IMR-90 (cell line): Measurements from ENCODE around the gene MYL10. TPM values are rescaled to one million over a fixed set of nuclear protein-coding genes. Genes with fewer than 3 reads are reported as not detected.

ENCODE experiments used
- ATAC-seq: fragments of 200-7000 bp; cut with Tn5 transposase; 2 replicates; pipeline ENCODE4 v1.9.1; 2020; ENCODE audit warnings: low read depth, mild to moderate bottlenecking, moderate library complexity
- BruUV-seq: library from RNA; stranded (reverse); fragments of 400-500 nt; replicated peaks from 2 replicates; lab custom pipeline; 2021; lab: Mats Ljungman, UMichigan
- CTCF ChIA-PET: fragments of 300-600 bp; formaldehyde crosslinking; extraction: SDS; loops from one replicate; lab custom pipeline; 2021; ENCODE audit warnings: antibody characterized with exemption; lab: Yijun Ruan, JAX
- POLR2A ChIA-PET: fragments of 300-600 bp; sonication (Branson Sonifier 250); formaldehyde crosslinking; loops from one replicate; lab custom pipeline; 2022; ENCODE audit warnings: antibody characterized with exemption; ENCODE audit not compliant: unreplicated experiment; lab: Charles Lee
- DNase-seq: peaks from one replicate; pipeline ENCODE4 v3.0.0; 2013
- H2AFZ ChIP-seq: replicated peaks from 2 replicates; pipeline ENCODE3; 2013; ENCODE audit warnings: low read length, mild to moderate bottlenecking; ENCODE audit not compliant: poor library complexity
- H2AK5ac ChIP-seq: 2 replicates; pipeline ENCODE4 v1.6.1; 2013; ENCODE audit warnings: low read depth, low read length, inconsistent platforms
- H2AK9ac ChIP-seq: replicated peaks from 2 replicates; pipeline ENCODE3; 2013; ENCODE audit warnings: mild to moderate bottlenecking, low read depth, low read length, moderate library complexity; ENCODE audit not compliant: poor library complexity
- H2BK120ac ChIP-seq: 2 replicates; pipeline ENCODE4 v1.6.1; 2013; ENCODE audit warnings: low read depth, low read length, inconsistent platforms
- H2BK15ac ChIP-seq: 3 replicates; pipeline ENCODE4 v1.6.1; 2013; ENCODE audit warnings: low read depth, low read length, inconsistent platforms
- H2BK20ac ChIP-seq: 2 replicates; pipeline ENCODE4 v1.6.1; 2013; ENCODE audit warnings: low read depth, mild to moderate bottlenecking, inconsistent platforms, low read length, moderate library complexity
- H2BK5ac ChIP-seq: 2 replicates; pipeline ENCODE4 v1.6.1; 2013; ENCODE audit warnings: mild to moderate bottlenecking, low read depth, low read length, inconsistent platforms; ENCODE audit not compliant: poor library complexity, severe bottlenecking
- H3K14ac ChIP-seq: replicated peaks from 2 replicates; pipeline ENCODE4 v1.6.1; 2013; ENCODE audit warnings: low read depth, low read length, inconsistent platforms
- H3K18ac ChIP-seq: 2 replicates; pipeline ENCODE4 v1.6.1; 2013; ENCODE audit warnings: low read depth, low read length, control low read depth
- H3K23ac ChIP-seq: 2 replicates; pipeline ENCODE4 v1.6.1; 2013; ENCODE audit warnings: low read depth, low read length, inconsistent platforms
- H3K27ac ChIP-seq: 2 replicates; pipeline ENCODE4 v1.5.1; 2013; ENCODE audit warnings: mild to moderate bottlenecking, control low read depth, low read length; ENCODE audit not compliant: insufficient read depth
- H3K27me3 ChIP-seq: 2 replicates; pipeline ENCODE4 v1.6.1; 2013; ENCODE audit warnings: low read length; ENCODE audit not compliant: control insufficient read depth, insufficient read depth
- H3K36me3 ChIP-seq: 2 replicates; pipeline ENCODE4 v1.6.1; 2013; ENCODE audit warnings: low read length, mixed read lengths; ENCODE audit not compliant: control insufficient read depth, insufficient read depth
- H3K4ac ChIP-seq: 2 replicates; pipeline ENCODE4 v1.6.1; 2013; ENCODE audit warnings: low read depth, low read length, inconsistent platforms
- H3K4me1 ChIP-seq: 2 replicates; pipeline ENCODE4 v1.6.1; 2013; ENCODE audit warnings: low read length, mixed read lengths; ENCODE audit not compliant: control insufficient read depth, insufficient read depth
- H3K4me2 ChIP-seq: 2 replicates; pipeline ENCODE4 v1.6.1; 2013; ENCODE audit warnings: low read depth, mild to moderate bottlenecking, control low read depth, low read length, moderate library complexity
- H3K4me3 ChIP-seq: 2 replicates; pipeline ENCODE4 v1.5.1; 2013; ENCODE audit warnings: low read depth, mild to moderate bottlenecking, control low read depth, low read length, moderate library complexity; ENCODE audit not compliant: insufficient read depth
- H3K56ac ChIP-seq: 2 replicates; pipeline ENCODE4 v1.6.1; 2013; ENCODE audit warnings: low read length, inconsistent platforms; ENCODE audit not compliant: insufficient read depth; ENCODE audit errors: extremely low read depth
- H3K79me1 ChIP-seq, 2 experiments: 2 replicates each; pipeline ENCODE4 v1.6.1; 2013; ENCODE audit warnings: low read length in 2 of 2, inconsistent platforms in 1 of 2, low read depth in 1 of 2
- H3K9ac ChIP-seq: 2 replicates; pipeline ENCODE4 v1.6.1; 2013; ENCODE audit warnings: low read depth, low read length, control low read depth
- H3K9me1 ChIP-seq: 2 replicates; pipeline ENCODE4 v1.6.1; 2013; ENCODE audit warnings: low read length, inconsistent platforms; ENCODE audit not compliant: insufficient read depth
- H3K9me3 ChIP-seq: 2 replicates; pipeline ENCODE4 v1.6.1; 2013; ENCODE audit warnings: low read length; ENCODE audit not compliant: control insufficient read depth, insufficient read depth
- H4K20me1 ChIP-seq: 2 replicates; pipeline ENCODE4 v1.6.1; 2013; ENCODE audit warnings: low read length, inconsistent platforms; ENCODE audit not compliant: insufficient read depth
- H4K5ac ChIP-seq: 2 replicates; pipeline ENCODE4 v1.6.1; 2013; ENCODE audit warnings: mild to moderate bottlenecking, low read depth, low read length, control low read depth
- H4K8ac ChIP-seq, 2 experiments: 2 replicates each; pipeline ENCODE4 v1.6.1; 2013; ENCODE audit warnings: low read depth in 2 of 2, low read length in 2 of 2, control low read depth in 1 of 2, inconsistent platforms in 1 of 2
- H4K91ac ChIP-seq: 2 replicates; pipeline ENCODE4 v1.6.1; 2013; ENCODE audit warnings: low read depth, low read length, inconsistent platforms; ENCODE audit not compliant: insufficient read depth
- BHLHE40 ChIP-seq: fragments of 150-350 bp; IDR thresholded peaks from 2 replicates; pipeline ENCODE4 v1.6.1; 2016; ENCODE audit warnings: mild to moderate bottlenecking, low read depth, low read length
- CEBPB ChIP-seq: IDR thresholded peaks from 2 replicates; pipeline ENCODE4 v1.6.1; 2012; ENCODE audit warnings: low read depth, low read length, improper control_type of control experiment
- MXI1 ChIP-seq: IDR thresholded peaks from 2 replicates; pipeline ENCODE4 v1.6.1; 2012; ENCODE audit warnings: low read depth, mild to moderate bottlenecking, low read length, moderate library complexity, borderline replicate concordance
- RFX5 ChIP-seq: IDR thresholded peaks from 2 replicates; pipeline ENCODE4 v1.8.0; 2012; ENCODE audit warnings: low read depth, mild to moderate bottlenecking, low read length, moderate library complexity
- SMC3 ChIP-seq: fragments of 150-350 bp; IDR thresholded peaks from 2 replicates; pipeline ENCODE4 v1.6.1; 2016; ENCODE audit warnings: low read depth, mild to moderate bottlenecking, antibody characterized with exemption, low read length, moderate library complexity
- dilution Hi-C: fragments of 300-500 bp; cut with HindIII; formaldehyde crosslinking; loops from one replicate; pipeline ENCODE4 v1.14.3; 2018; ENCODE audit warnings: low sequenced_read_pairs; ENCODE audit not compliant: unreplicated experiment
- in situ Hi-C: fragments of 300-500 bp; cut with MboI; formaldehyde crosslinking; loops from 3 replicates; pipeline ENCODE4 v1.14.3; 2019; ENCODE audit warnings: low sequenced_read_pairs, inconsistent platforms, mixed read lengths
- intact Hi-C: fragments of 100-400 bp; cut with micrococcal nuclease; formaldehyde crosslinking; loops from 2 replicates; pipeline ENCODE4 v1.10.0; 2022
- polyA plus RNA-seq, 3 experiments: library from polyadenylated mRNA; depleted of rRNA; stranded (reverse); fragments of >200 nt; gene quantifications; 2 replicates each; pipeline ENCODE4 v1.2.3, GENCODE V29; 2012; ENCODE audit warnings: low replicate concordance in 1 of 3
- total RNA-seq: library from RNA; depleted of rRNA; stranded (reverse); fragments of >200 nt; gene quantifications from 2 replicates; pipeline ENCODE4 v1.2.3, GENCODE V29; 2012

Gene MYL10
- total and polyA plus RNA-seq, 2 of the 4 experiments (the other 2 are of a cell fraction) = not detected

DNA sequence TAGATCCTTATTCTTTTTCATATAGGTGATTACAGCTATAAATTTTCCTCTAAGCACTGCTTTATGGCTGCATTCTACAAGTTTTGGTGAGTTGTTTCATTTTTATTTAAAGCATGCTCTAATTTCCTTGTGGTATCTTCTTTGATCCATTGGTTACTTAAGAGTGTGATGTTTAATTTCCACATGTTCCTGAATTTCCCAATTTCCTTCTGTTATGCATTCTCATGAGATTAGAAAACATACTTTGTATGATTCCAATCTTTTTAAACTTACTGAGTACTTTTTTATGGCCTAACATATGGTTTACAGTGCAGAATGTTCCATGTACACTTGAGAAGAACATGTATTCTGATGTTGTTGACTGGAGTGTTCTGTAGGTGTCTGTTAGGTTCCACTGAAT, 53.4 kb downstream of the MYL10 start:
- Histone ChIP-seq H3K56ac (no peak overlapping the region), H3K27ac (no peak overlapping the region), H3K4me3 (no peak overlapping the region), H4K20me1 (no peaks in the 10 kb centered on the region), H3K23ac (no peak overlapping the region), H4K8ac (no peak overlapping the region), H3K18ac (no peak overlapping the region), H2BK120ac (no peak overlapping the region), H3K4me2 (no peak overlapping the region), H3K9me3 (peaks cover 14% of the 10 kb centered on the region; the same call in 1 of the 2 replicates), H3K14ac (no peak overlapping the region), H2BK5ac (no peak overlapping the region), H3K4me1 (no peaks in the 10 kb centered on the region), H3K4ac (no peak overlapping the region), H2AFZ (no peak overlapping the region), H2AK9ac (no peak overlapping the region), H3K36me3 (no peaks in the 10 kb centered on the region), H3K9me1 (no peaks in the 10 kb centered on the region), H3K79me1 (no peaks in the 10 kb centered on the region), H2BK15ac (no peak overlapping the region), H4K91ac (no peak overlapping the region), H4K5ac (no peak overlapping the region), H2BK20ac (no peak overlapping the region), H3K9ac (no peak overlapping the region), H2AK5ac (no peak overlapping the region), H3K27me3 (peaks cover 18% of the 10 kb centered on the region)
- in situ Hi-C loops = no loop called here
- CTCF ChIA-PET = no interaction called here
- intact Hi-C loops = no loop called here
- POLR2A ChIA-PET = no interaction called here
- ATAC-seq (no peak), DNase-seq (no peak)
- TF ChIP-seq BHLHE40 (no peak), RFX5 (no peak), CEBPB (no peak), MXI1 (no peak), SMC3 (no peak)
- no TSS peak for BruUV-seq
- dilution Hi-C loops = no loop called here
